NCI-H345 treated with DMSO at 0.1 percent for 48 hours (cell line): ENCODE data around the gene CTCFL.

Source experiments
- DNase-seq: peaks from one replicate; lab custom pipeline; 2025; ENCODE audit not compliant: unreplicated experiment; lab: John Stamatoyannopoulos, UW

Gene CTCFL, protein sequence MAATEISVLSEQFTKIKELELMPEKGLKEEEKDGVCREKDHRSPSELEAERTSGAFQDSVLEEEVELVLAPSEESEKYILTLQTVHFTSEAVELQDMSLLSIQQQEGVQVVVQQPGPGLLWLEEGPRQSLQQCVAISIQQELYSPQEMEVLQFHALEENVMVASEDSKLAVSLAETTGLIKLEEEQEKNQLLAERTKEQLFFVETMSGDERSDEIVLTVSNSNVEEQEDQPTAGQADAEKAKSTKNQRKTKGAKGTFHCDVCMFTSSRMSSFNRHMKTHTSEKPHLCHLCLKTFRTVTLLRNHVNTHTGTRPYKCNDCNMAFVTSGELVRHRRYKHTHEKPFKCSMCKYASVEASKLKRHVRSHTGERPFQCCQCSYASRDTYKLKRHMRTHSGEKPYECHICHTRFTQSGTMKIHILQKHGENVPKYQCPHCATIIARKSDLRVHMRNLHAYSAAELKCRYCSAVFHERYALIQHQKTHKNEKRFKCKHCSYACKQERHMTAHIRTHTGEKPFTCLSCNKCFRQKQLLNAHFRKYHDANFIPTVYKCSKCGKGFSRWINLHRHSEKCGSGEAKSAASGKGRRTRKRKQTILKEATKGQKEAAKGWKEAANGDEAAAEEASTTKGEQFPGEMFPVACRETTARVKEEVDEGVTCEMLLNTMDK

DNA sequence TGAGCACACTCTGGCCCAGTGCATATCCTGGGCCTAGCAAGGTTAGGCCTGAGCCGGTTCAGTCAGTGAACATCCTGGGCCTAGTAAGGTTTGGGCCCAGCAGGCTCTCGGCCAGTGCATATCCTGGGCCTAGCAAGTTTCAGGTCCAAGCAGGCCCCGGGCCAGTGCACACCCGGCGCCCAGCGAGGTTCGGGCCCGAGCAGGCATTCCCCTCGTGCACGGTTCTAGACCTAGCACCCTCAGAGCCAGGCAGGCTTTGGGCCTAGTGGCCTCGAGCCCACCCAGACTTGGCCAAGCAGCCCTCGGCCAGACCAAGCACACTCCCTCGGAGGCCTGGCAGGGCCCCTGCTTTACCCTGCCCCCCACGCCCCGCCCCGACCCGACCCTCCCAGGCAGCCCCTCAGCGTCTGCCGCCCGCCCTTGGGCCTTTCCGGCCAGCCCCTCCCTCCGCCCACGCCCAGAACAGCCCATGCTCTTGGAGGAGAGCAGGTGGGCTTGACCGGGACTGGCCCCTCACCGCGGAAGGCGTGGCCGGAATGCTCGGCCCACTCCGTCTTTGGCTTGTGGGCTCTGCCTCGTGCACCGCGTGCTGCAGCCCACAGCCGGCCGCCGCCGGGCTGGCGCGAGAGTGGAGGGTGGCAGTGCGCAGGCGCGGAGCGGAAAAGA lies at the start of gene CTCFL:
Gene CTCFL (minus strand): TSS at position 630 of the 666 bp plus-strand sequence. CDS start 935 bp downstream, outside the sequence.
- no peak for DNase-seq

DNA sequence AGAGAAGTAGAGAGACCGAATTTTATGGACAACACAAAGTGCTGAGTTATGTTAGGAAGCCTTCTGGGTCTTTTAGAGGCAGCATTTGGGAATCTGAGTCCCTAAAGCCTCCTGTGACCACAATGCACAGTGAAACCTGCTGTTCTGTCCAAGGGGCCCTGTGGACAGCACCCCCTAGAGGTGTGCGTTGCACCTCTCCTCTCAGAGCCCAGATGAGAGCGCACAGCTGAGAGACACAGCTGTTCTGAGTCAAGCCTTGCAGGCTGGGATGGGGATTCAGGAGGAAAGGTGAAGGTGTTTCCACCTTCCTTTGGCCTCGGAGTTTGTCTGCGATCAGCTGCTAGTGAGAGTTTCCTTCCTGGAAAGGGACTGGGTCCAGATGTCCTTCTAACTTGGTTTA lies 49.0 kb upstream of the CTCFL start:
- DNase-seq = no peak

DNA sequence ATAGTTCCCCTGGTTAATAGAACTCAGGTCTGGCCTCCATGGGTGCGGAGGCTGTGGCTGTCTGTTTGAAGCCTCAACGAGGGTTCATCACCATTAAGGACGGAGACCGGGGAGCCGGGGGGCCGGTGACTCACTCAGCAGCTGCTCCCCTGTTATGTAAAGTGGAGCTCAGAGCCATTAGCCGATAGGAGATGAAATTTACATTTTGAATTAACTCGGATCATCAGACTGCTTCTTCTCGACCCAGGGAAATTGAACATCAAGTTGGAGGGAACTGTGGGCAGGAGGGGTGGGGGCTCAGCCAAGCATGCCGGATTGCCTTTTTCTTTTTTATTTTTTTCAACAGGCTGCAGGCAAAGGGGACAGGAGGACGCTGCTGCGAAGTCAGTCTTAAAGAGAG lies 48.3 kb upstream of the CTCFL start:
- DNase-seq = no peak

DNA sequence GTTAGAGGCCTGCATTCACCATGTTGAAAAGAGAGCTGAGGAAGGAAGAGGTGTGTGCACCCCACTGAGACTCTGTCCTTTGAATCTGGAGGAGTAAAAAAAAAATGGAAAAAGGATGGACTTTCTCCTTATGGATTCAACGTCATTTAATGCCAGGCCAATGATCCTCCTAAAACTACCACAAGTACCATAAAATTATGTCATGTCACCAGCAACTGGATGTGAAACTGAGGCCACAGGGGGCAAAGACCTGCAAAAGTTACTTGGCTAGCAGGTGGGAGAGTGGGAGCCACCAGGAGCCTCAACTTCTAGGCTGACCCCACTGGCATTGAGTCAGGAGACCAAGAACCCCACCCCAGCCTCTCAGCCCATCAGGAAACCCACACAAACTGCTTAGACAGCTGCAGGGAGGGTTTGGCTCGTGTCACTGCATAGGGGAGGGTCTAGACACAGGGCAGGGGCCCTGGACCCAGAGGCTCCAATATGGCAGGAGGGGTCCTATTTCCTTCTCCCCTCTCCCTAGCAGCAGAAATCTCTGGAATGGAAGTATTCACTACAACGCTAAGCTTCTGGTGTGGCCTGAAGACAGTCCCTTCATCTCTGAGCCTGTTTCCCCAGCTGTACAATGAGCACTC lies 47.0 kb upstream of the CTCFL start:
- no peak for DNase-seq

DNA sequence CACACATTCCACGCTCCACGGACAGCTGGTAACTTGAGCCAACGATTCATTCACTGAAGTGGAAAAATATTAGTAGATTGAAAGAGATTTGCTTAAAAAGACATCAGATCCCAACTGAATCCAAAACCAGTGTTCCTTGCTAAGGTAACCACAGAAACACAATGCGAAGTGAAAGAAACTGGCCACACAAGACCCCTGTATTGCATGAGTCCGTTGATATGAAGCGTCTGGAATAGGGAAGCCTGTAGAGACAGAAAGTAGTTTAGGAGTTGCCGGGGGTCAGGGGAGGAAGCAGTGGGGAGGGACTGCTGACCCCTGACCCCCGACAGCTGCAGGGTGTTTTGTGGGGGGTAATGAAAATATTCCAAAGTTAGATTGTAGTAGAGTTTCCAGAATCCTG lies 46.0 kb upstream of the CTCFL start:
- DNase-seq = no peak

DNA sequence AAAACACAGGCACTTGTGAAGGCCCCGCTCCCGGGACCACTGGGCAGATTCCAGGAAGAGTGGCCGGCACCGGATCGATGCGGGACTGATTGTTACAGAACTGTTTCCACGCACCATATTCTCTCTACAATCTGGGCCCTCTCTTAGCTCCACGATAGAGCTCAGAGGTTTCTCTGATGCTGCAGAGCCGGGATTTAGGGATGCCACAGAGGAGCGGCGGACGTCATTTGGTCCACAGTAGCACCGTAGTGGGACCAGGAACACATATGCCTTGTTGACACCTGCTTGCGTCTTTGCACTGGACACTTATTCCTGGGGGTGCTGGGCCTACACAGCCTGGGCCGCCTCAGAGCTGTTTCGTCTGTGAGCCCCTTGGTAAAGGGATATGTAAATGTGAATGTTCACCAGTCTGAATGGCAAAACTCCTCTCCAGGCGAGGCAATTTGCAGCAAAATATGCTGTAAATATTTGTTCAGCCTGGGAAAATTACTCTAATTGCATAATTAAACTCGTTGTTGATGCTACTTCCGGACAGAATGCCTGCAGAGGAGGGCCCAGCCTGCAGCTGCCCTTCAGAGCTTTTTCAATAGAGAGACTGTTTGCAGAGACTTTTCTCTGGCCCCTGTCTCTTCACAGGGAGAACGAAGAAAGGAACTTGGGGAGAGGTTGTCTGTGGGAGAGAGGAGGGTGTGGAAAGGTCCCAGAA lies 45.4 kb upstream of the CTCFL start:
- DNase-seq = no peak

DNA sequence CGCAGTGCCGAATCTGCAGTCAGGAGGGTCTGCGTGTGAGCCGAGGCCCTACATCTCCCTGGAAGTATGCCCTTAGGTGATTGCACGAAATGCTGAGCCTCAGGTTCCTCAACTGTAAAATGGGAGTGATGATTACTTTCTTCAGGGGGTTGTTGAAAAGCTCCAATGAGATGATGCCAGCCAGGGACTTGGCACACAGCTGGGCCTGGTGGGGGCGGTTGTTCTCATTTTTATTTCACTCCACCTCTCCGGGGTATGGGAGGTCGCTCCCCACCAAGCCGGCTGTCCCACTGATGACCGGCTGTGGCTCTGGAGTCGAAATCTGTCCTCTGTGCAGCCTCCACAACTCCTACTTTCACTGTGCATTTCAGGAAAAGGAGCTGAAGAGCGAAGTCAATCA lies 44.0 kb upstream of the CTCFL start:
- DNase-seq = no peak

- no peak for DNase-seq
Measured at GRCh38 chr20:57568088-57568896, 43.4 kb upstream of the CTCFL start.

GRCh38 chr20:57567471-57568079 lies 42.6 kb upstream of the CTCFL start:
- DNase-seq = no peak

DNA sequence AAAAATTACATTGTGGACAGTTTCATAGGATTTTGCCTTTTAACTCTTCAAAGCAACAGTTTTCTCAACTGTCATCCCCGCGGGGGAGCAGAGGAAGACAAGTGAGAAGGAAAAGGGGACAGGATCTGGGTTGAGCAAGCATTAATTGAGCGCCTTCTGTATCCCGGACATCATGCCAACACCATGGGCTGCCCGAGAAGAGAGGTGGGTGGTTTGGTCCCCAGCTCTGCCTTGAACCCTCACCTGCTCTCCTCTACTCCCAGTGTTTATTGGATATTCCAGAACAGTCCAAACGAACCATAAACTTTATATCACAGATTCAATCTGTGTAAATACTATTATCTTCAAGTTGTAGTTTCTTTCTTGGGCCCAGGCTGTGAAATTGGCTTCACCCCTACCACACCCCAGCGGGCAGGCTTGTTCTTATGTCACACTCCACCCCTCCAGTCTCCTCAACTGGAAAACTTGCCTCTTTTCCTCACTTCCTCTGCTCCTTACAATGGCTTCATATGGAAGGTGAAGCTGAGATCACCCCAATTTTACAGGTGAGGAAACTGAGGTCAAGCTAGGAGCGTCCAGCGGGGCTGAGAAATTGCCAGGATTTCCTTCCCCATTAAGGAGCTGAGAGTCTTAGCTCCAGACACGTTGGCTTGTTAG lies 42.0 kb upstream of the CTCFL start:
- DNase-seq = no peak

- DNase-seq = no peak
Measured at GRCh38 chr20:57566399-57566798, 41.5 kb upstream of the CTCFL start.

- no peak for DNase-seq
Measured at GRCh38 chr20:57564951-57565642, 40.2 kb upstream of the CTCFL start.

DNA sequence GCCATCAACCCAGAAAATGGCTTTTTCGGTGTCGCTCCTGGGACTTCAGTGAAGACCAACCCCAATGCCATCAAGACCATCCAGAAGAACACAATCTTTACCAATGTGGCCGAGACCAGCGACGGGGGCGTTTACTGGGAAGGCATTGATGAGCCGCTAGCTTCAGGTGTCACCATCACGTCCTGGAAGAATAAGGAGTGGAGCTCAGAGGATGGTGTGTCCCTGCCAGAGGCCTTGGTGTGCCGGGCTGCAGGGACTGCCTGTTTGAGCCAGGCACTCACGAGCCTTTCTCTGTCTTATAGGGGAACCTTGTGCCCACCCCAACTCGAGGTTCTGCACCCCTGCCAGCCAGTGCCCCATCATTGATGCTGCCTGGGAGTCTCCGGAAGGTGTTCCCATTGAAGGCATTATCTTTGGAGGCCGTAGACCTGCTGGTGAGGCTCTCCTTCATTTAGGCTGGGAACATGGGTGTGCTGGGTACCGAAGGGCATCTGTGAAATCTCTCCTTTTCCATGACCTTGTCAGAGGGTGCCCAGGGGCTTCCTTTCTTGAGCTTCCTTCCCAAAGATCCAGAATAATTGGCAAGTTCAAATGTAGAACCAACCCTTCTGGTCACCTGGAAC lies 39.4 kb upstream of the CTCFL start:
- DNase-seq = no peak

DNA sequence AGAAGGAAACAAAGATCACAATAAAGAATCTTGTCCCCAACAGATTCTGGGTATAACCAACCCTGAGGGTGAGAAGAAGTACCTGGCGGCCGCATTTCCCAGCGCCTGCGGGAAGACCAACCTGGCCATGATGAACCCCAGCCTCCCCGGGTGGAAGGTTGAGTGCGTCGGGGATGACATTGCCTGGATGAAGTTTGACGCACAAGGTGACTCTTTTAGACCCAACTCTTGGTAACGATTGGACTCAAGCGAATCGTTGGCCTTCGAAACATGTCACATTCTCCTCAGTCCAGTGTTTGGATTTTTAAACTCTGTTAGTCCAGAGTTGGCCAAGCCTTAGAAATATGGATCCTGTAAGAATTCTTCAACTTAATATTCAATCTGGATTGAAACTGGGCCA lies 38.6 kb upstream of the CTCFL start:
- no peak for DNase-seq

- no peak for DNase-seq
Measured at GRCh38 chr20:57562541-57563465, 37.9 kb upstream of the CTCFL start.

DNA sequence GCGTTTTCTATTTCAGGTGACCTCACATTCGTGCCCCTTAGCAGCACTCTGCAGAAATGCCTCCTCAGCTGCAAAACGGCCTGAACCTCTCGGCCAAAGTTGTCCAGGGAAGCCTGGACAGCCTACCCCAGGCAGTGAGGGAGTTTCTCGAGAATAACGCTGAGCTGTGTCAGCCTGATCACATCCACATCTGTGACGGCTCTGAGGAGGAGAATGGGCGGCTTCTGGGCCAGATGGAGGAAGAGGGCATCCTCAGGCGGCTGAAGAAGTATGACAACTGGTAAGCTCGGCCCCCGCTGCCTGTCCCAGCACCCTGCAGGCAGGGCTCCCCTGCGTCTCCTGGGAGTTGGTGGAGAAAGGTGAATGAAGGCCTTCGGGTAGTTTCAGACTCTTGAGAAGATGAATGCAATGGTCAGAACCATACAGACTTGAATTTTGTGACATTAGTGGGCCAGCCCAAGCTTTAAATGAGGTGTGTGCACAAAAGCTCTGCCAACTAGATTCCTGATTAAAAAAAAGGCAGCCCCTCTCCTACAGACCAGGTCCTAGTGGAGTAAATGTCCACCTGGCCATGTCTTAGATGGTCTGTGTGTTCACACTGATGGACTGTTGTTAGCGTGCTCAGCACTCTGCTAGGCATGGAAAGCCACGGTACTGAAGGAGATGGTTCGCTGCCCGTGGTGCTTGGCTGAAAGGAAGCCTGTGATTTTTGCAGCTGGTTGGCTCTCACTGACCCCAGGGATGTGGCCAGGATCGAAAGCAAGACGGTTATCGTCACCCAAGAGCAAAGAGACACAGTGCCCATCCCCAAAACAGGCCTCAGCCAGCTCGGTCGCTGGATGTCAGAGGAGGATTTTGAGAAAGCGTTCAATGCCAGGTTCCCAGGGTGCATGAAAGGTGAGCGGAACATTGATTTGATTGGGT lies 36.7 kb upstream of the CTCFL start:
- no peak for DNase-seq
